ENCODE measurements around the gene JARID2. TPM values are rescaled to one million over a fixed set of nuclear protein-coding genes. Genes with fewer than 3 reads are reported as not detected.

JARID2 gene
- total and polyA plus RNA-seq, 2 of the 8 experiments (the other 6 are each of a cell fraction or from before 2014, with no cell fraction given): 60.1 to 239 TPM

DNA sequence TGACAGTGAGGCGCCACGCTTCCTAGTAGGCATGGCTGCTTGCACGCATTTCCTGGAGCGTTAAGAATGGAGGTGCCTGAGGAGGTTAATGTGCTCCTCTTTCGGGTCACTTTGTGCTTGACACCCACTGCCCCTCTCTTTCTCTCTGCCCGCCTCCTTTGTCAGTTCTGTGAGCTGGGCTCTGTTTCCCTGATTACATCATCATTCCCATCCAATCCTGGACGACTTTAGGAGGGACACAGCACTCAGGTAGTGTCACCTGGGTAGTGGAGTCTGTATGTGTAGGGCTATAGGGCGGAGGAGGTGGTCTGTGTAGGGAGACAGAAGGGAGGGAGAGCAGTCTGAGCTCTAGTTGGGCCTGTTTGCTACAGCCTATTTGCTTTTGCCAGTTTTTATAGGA, 136.8 kb downstream of the JARID2 start:
- H2AFZ ChIP-seq (ENCODE audit: low read length): no peak overlapping the region
- no peak overlapping the region for H2BK20ac ChIP-seq (ENCODE audit: low read length)
- H3K4me2 ChIP-seq (ENCODE audit: insufficient read depth in 1 of 2, low read depth in 2 of 2, low read length in 2 of 2): peak overlapping the region in 1 of 2 experiments; percentile 24; a peak in 1 of 4 replicates
- 0 out of 2 replicates have a peak overlapping the region, but pooled peaks have one; percentile 6 for H2BK12ac ChIP-seq (ENCODE audit: low read depth, low read length)
- DNase-seq (ENCODE audit: low read depth in 1 of 2, low spot score in 2 of 2) (no peak), FAIRE-seq (no peak)
- CTCF ChIA-PET (ENCODE audit: partially characterized antibody): interaction anchor here (0.6 kb wide), 1 partner anchor 120 kb away, joined by 3 read pairs; no protein-coding TSS in a partner anchor
- no peak overlapping the region for H4K91ac ChIP-seq (replicated peaks; ENCODE audit: insufficient read length, low read length)
- no peak overlapping the region for H3K18ac ChIP-seq (ENCODE audit: extremely low read depth, low read length)
- H3K23me2 ChIP-seq (ENCODE audit: low read depth, low read length): no peaks in the 10 kb centered on the region
- H2BK5ac ChIP-seq (ENCODE audit: low read depth, low read length): 0 out of 2 replicates have a peak overlapping the region, but pooled peaks have one; percentile 19
- no peak overlapping the region for H3K4me3 ChIP-seq (ENCODE audit: extremely low read depth in 1 of 4, insufficient read depth in 2 of 4, low read depth in 3 of 4, low read length in 4 of 4)
- H3K36me3 ChIP-seq (ENCODE audit: control insufficient read depth in 2 of 4, insufficient read depth in 4 of 4, low read length in 3 of 4): no peaks in the 10 kb centered on the region
- H4K20me1 ChIP-seq (replicated peaks in 1 of 2; ENCODE audit: control insufficient read depth in 1 of 2, insufficient read depth in 2 of 2, low read length in 2 of 2): peaks cover 55 to 74% of the 10 kb centered on the region in 2 experiments
- 70% methylated on average over 8 of the region's 8 CpGs; no CpG with 5 or more reads in 1 of the 2 experiments for WGBS, 2 experiments (ENCODE audit: extremely low coverage in 1 of 2, insufficient coverage in 1 of 2, insufficient read length in 1 of 2, insufficient replicate concordance in 2 of 2, low coverage in 1 of 2, low lambda C conversion rate in 2 of 2, missing lambda C conversion rate in 1 of 2)
- H2BK120ac ChIP-seq (replicated peaks; ENCODE audit: low read depth, low read length): no peak overlapping the region
- no peak overlapping the region for H3K56ac ChIP-seq (replicated peaks; ENCODE audit: insufficient read length, low read depth, low read length)
- H4K5ac ChIP-seq (ENCODE audit: insufficient read length, low read depth, low read length): no peak overlapping the region
- H3K79me1 ChIP-seq (ENCODE audit: low read depth, low read length): peaks cover 7% of the 10 kb centered on the region; the same call in 1 of the 2 replicates
- H3K9me3 ChIP-seq (ENCODE audit: insufficient read depth in 2 of 2, low read depth in 1 of 2, low read length in 1 of 2): no peaks in the 10 kb centered on the region
- H3K79me2 ChIP-seq (ENCODE audit: control insufficient read depth in 1 of 2, insufficient read depth in 2 of 2, low read length in 2 of 2): peaks cover 92 to 100% of the 10 kb centered on the region in 2 experiments
- H3K23ac ChIP-seq (ENCODE audit: insufficient read length): no peak overlapping the region
- H4K8ac ChIP-seq (ENCODE audit: extremely low read depth, insufficient read depth, low read length): no peak overlapping the region
- no peak overlapping the region for H3K9ac ChIP-seq (replicated peaks in 1 of 4; ENCODE audit: extremely low read depth in 1 of 4, low read depth in 3 of 4, low read length in 3 of 4)
- H2AK5ac ChIP-seq (ENCODE audit: low read depth, low read length): no peak overlapping the region
- POLR2A ChIA-PET (ENCODE audit: partially characterized antibody): interaction anchor here (0.6 to 0.8 kb wide), 5 partner anchors 11 to 196 kb away, joined by 3 to 5 read pairs (median 3); no protein-coding TSS in a partner anchor
- H3K14ac ChIP-seq (ENCODE audit: insufficient read length): no peak overlapping the region
- H3K4ac ChIP-seq (replicated peaks; ENCODE audit: insufficient read length, low read depth, low read length): no peak overlapping the region
- peaks cover 12 to 57% (median 26%) of the 10 kb centered on the region in 4 experiments for H3K4me1 ChIP-seq (replicated peaks in 1 of 4; ENCODE audit: control insufficient read depth in 3 of 4, insufficient read depth in 4 of 4, low read length in 3 of 4)
- H2BK15ac ChIP-seq (ENCODE audit: low read length): no peak overlapping the region
- no peaks in the 10 kb centered on the region for H3K27me3 ChIP-seq (replicated peaks in 1 of 4; ENCODE audit: control insufficient read depth in 3 of 4, extremely low read depth in 1 of 4, insufficient read depth in 3 of 4, low read length in 3 of 4)
- H3K27ac ChIP-seq (ENCODE audit: low read depth, low read length): no peak overlapping the region
- TF ChIP-seq SIN3A (conservative IDR thresholded peaks at IDR 0.05 in 1 of 2, IDR thresholded peaks at IDR 0.05 in 1 of 2; ENCODE audit: low read depth in 1 of 2, low read length in 2 of 2) (0 out of 4 replicates have a peak, but pooled peaks of 1 of the 2 experiments have one; percentile 29), ZNF274 (IDR thresholded peaks at IDR 0.05; ENCODE audit: borderline replicate concordance, extremely low read depth, low read length) (no peak), CREB1 (IDR thresholded peaks at IDR 0.05) (no peak), POLR2AphosphoS5 (IDR thresholded peaks at IDR 0.05; ENCODE audit: low read depth, low read length) (0 out of 2 replicates have a peak, but pooled peaks have one; percentile 21), RXRA (IDR thresholded peaks at IDR 0.05; ENCODE audit: insufficient read depth, low read depth, low read length) (no peak), EGR1 (IDR thresholded peaks at IDR 0.05; ENCODE audit: borderline replicate concordance, low read depth, low read length) (no peak), TAF1 (IDR thresholded peaks at IDR 0.05; ENCODE audit: low read depth, low read length) (no peak), CEBPB (IDR thresholded peaks at IDR 0.05; ENCODE audit: low read depth, low read length) (peak; percentile 58; the same call in 1 of the 2 replicates), SP4 (IDR thresholded peaks at IDR 0.05; ENCODE audit: low read length) (no peak), SP1 (IDR thresholded peaks at IDR 0.05; ENCODE audit: low read depth, low read length) (no peak), KDM4A (IDR thresholded peaks at IDR 0.05; ENCODE audit: low read depth, low read length, severe bottlenecking) (no peak), POLR2A (IDR thresholded peaks at IDR 0.05; ENCODE audit: control extremely low read depth in 1 of 2, low read depth in 2 of 2, low read length in 2 of 2) (no peak; a peak in 1 of 3 replicates)
- TF ChIP-seq, protein P1, sequence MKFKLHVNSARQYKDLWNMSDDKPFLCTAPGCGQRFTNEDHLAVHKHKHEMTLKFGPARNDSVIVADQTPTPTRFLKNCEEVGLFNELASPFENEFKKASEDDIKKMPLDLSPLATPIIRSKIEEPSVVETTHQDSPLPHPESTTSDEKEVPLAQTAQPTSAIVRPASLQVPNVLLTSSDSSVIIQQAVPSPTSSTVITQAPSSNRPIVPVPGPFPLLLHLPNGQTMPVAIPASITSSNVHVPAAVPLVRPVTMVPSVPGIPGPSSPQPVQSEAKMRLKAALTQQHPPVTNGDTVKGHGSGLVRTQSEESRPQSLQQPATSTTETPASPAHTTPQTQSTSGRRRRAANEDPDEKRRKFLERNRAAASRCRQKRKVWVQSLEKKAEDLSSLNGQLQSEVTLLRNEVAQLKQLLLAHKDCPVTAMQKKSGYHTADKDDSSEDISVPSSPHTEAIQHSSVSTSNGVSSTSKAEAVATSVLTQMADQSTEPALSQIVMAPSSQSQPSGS (IDR thresholded peaks at IDR 0.05; ENCODE audit: low read length): peak; percentile 74; the same call in 1 of the 2 replicates
